Ascending aorta (tissue), 2 donors: Measurements from ENCODE around the gene PPP1R1C. TPM values are rescaled to one million over a fixed set of nuclear protein-coding genes. Genes with fewer than 3 reads are reported as not detected.

Experiments
- DNase-seq, 2 donors: peaks; one replicate each; pipeline ENCODE4 v3.0.0-alpha.2; 2019; ENCODE audit warnings: low spot score in 2 of 2
- H3K27ac ChIP-seq, 2 donors: fragments of 200-600 bp; sonication (generic); one replicate each; pipeline ENCODE4 v1.5.1; 2016 to 2017; ENCODE audit warnings: mild to moderate bottlenecking in 1 of 2
- H3K27me3 ChIP-seq: fragments of 200-600 bp; sonication (generic); one replicate; pipeline ENCODE4 v1.5.1; 2017
- H3K36me3 ChIP-seq, 2 donors: fragments of 200-600 bp; sonication (generic); one replicate each; pipeline ENCODE4 v1.5.1; 2016
- H3K4me1 ChIP-seq, 2 donors: fragments of 200-600 bp; sonication (generic); one replicate each; pipeline ENCODE4 v1.5.1; 2016 to 2017; ENCODE audit warnings: mild to moderate bottlenecking in 1 of 2
- H3K4me3 ChIP-seq, 2 donors: fragments of 200-600 bp; sonication (generic); one replicate each; pipeline ENCODE4 v1.5.1; 2016 to 2017; ENCODE audit warnings: mild to moderate bottlenecking in 1 of 2
- H3K9me3 ChIP-seq, 2 donors: fragments of 200-600 bp; sonication (generic); one replicate each; pipeline ENCODE4 v1.5.1; 2016
- CTCF ChIP-seq, 3 experiments: fragments of 200-600 bp in 2 of 3; fragments of 450-650 bp in 1 of 3; sonication (generic) in 2 of 3; IDR thresholded peaks; one replicate each; pipeline ENCODE4 v1.5.1; 2016 to 2019; ENCODE audit warnings: antibody characterized with exemption in 3 of 3, mild to moderate bottlenecking in 1 of 3, moderate library complexity in 1 of 3
- intact Hi-C: fragments of 100-400 bp; cut with DNase I; formaldehyde crosslinking; loops from one replicate; pipeline ENCODE4 v1.15.1; 2023
- total RNA-seq: library from RNA; depleted of rRNA; stranded (reverse); fragments of >200 nt; gene quantifications from one replicate; pipeline ENCODE4 v1.1.0, GENCODE V29; 2016

PPP1R1C gene
- total RNA-seq, 1 donor from 2014 or later, result not detected

DNA sequence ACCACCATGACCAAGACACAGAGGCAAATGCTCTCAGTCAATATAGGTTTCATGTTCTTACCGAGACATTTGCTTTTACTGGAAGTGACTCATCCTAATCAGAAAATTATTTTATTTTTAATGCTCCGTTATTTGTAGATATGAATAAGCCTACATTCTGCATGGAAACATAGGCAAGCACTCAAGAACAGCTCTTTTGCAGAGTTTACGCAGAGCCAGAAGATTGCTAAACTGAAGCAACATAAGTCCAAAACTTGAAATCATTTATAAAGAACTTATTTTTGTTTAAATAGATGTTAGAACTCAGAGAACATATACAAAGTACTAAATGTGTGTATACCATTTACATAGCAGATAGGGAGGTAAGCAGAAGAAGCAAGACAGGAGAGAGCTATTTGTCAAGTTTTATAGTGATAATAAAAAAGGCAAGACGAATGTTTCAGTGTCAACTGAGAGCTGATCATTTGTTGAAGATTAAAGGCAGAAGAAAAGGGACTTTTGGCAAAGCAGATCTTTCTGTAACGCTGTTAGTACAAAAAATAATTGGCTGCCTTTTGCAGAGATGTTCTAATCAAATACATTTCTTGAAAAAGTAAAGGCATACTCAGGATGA, 12.4 kb upstream of the PPP1R1C start:
- Histone ChIP-seq H3K4me1 (no peaks in the 10 kb centered on the region), H3K36me3 (no peaks in the 10 kb centered on the region), H3K27ac (no peak overlapping the region), H3K27me3 (no peaks in the 10 kb centered on the region), H3K4me3 (no peak overlapping the region), H3K9me3 (no peaks in the 10 kb centered on the region)
- no peak for DNase-seq
- intact Hi-C loops, result no loop called here
- no peak for TF ChIP-seq CTCF (IDR thresholded peaks at IDR 0.05)

- Histone ChIP-seq H3K36me3 (no peaks in the 10 kb centered on the region), H3K4me3 (no peak overlapping the region), H3K27ac (no peak overlapping the region), H3K9me3 (no peaks in the 10 kb centered on the region), H3K27me3 (no peaks in the 10 kb centered on the region), H3K4me1 (no peaks in the 10 kb centered on the region)
- no peak for TF ChIP-seq CTCF (IDR thresholded peaks at IDR 0.05)
- intact Hi-C loops, result no loop called here
- DNase-seq, result no peak
Observed at GRCh38 chr2:181977661-181978350, 7.8 kb upstream of the PPP1R1C start.

GRCh38 chr2:181978351-181979150, 7.1 kb upstream of the PPP1R1C start:
- no peaks in the 10 kb centered on the region for H3K4me1 ChIP-seq
- H3K27me3 ChIP-seq, result no peaks in the 10 kb centered on the region
- DNase-seq, result no peak
- no peak for TF ChIP-seq CTCF (IDR thresholded peaks at IDR 0.05)
- no peak overlapping the region for H3K4me3 ChIP-seq
- H3K36me3 ChIP-seq, result no peaks in the 10 kb centered on the region
- H3K27ac ChIP-seq, result no peak overlapping the region
- intact Hi-C loops, result no loop called here
- H3K9me3 ChIP-seq, result no peaks in the 10 kb centered on the region

DNA sequence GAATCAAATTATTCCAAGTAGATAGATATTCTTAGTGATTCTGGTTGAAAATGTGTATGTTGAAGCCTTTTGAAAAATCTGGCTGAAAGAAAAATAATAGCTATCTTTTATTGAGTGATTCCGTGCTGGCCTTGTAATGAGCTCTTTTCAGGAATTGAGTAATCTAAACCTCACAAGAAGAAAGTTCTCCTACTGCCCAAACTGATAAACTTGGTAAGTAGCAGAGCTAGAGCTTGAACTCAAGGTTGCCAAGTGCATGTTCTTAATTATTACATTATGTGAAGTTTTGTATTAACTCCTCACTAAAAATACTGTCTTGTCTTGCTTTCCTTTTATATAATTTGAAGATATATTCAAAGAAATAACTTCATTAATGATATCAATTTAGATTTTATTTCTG, 1.6 kb upstream of the PPP1R1C start:
- no peak overlapping the region for H3K27ac ChIP-seq
- H3K27me3 ChIP-seq, result no peaks in the 10 kb centered on the region
- intact Hi-C loops, result no loop called here
- H3K36me3 ChIP-seq, result no peaks in the 10 kb centered on the region
- H3K9me3 ChIP-seq, result no peaks in the 10 kb centered on the region
- TF ChIP-seq CTCF (IDR thresholded peaks at IDR 0.05), result no peak
- no peak for DNase-seq
- H3K4me1 ChIP-seq, result peaks cover 0 to 7% of the 10 kb centered on the region in 2 donors
- H3K4me3 ChIP-seq, result no peak overlapping the region

DNA sequence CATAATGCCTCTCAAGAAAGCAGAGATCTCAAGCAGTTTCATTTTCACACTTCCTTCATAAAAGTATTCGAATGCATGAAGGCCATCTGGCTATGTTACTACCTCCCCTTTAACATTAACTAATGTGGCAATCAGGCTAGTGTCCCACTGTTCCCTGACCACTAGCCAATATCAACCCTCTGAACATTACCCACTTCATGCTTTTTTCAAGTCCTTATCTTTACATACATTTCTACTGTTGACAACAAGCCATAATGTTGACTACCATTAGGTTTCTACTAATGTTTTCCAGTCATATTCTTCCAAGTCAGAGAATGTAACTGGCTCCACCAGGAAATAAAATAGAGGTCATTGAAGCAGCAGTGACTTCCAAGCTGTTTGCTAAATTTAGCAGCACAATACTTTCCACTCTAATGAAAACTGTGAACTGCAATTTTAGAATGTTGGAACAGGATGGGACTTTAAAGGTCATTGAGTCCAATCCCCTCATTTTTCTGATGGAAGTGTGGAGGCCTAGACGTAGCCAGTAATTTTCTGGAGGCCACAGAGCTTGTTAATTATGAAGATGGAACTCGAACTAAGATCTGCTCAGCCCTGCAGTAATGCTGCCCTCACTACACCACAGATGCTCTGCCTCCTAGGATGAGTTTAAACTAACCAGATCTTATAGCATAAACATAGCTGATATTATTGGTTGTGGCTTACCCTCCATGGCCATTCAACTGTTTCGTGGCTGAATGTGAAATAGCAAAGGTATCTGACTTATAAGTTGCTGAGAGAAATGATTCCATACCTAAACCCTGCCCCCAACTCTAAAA, 630 bp upstream of the PPP1R1C start:
- Histone ChIP-seq H3K4me1 (peaks cover 0 to 7% of the 10 kb centered on the region in 2 donors), H3K27ac (peak overlapping the region; percentile 41 to 62), H3K9me3 (no peaks in the 10 kb centered on the region), H3K36me3 (no peaks in the 10 kb centered on the region), H3K4me3 (no peak overlapping the region), H3K27me3 (no peaks in the 10 kb centered on the region)
- intact Hi-C loops, result no loop called here
- DNase-seq, result no peak
- TF ChIP-seq CTCF (IDR thresholded peaks at IDR 0.05), result no peak
